Stomach (tissue), 9 donors: Measurements from ENCODE around the gene CNOT3. TPM values are rescaled to one million over a fixed set of nuclear protein-coding genes. Genes with fewer than 3 reads are reported as not detected.

Experiments used
- DNase-seq, 2 donors: peaks; one replicate each; pipeline versions ENCODE4 v3.0.0 to v3.0.0-alpha.2; 2013 to 2019
- H3K27ac ChIP-seq, 5 donors: fragments of 200-600 bp in 4 of 5; sonication (generic) in 4 of 5; one replicate each; pipeline ENCODE4 v1.5.1; 2013 to 2019; ENCODE audit warnings: mild to moderate bottlenecking in 1 of 5, moderate library complexity in 1 of 5
- H3K27me3 ChIP-seq, 3 donors: fragments of 200-600 bp; sonication (generic); one replicate each; pipeline ENCODE4 v1.5.1; 2017 to 2019; ENCODE audit warnings: mixed run types in 1 of 3
- H3K36me3 ChIP-seq, 4 donors: fragments of 200-600 bp; sonication (generic); 1 replicate in 3 of 4; 2 replicates in 1 of 4; pipeline ENCODE4 v1.5.1; 2016 to 2019
- H3K4me1 ChIP-seq, 4 donors: fragments of 200-600 bp; sonication (generic); one replicate each; pipeline ENCODE4 v1.5.1; 2016 to 2019
- H3K4me3 ChIP-seq, 4 donors: fragments of 200-600 bp; sonication (generic) in 3 of 4; one replicate each; pipeline ENCODE4 v1.5.1; 2016 to 2019; ENCODE audit warnings: mild to moderate bottlenecking in 1 of 4
- H3K9me3 ChIP-seq, 4 donors: fragments of 200-600 bp; sonication (generic); one replicate each; pipeline ENCODE4 v1.5.1; 2016 to 2019
- EP300 ChIP-seq: sonication (generic); formaldehyde crosslinking; IDR thresholded peaks from one replicate; pipeline ENCODE4 v1.6.1; 2017; ENCODE audit warnings: antibody characterized with exemption
- POLR2A ChIP-seq, 4 donors: fragments of 450-650 bp; IDR thresholded peaks; one replicate each; pipeline ENCODE4 v1.6.1; 2016; ENCODE audit warnings: antibody characterized with exemption in 4 of 4, control low read depth in 2 of 4, mild to moderate bottlenecking in 1 of 4, moderate library complexity in 1 of 4
- POLR2AphosphoS5 ChIP-seq, 3 donors: sonication (generic); formaldehyde crosslinking; IDR thresholded peaks; one replicate each; pipeline ENCODE4 v1.6.1; 2016; ENCODE audit warnings: antibody characterized with exemption in 3 of 3
- WGBS, 5 donors: extraction: QIAGEN DNeasy Blood & Tissue Kit in 3 of 5; methylation state at CpG; one replicate each; pipeline versions ENCODE4 v1.1.5 to v1.1.7; 2013 to 2018; 5-methylcytosine and 5-hydroxymethylcytosine counted together
- intact Hi-C: fragments of 100-400 bp; cut with DNase I; formaldehyde crosslinking; loops from one replicate; pipeline ENCODE4 v1.15.1; 2023; ENCODE audit warnings: low total_unique reads
- polyA plus RNA-seq, 3 donors: library from polyadenylated mRNA; stranded (reverse); fragments of 200-250 nt; gene quantifications; one replicate each; pipeline ENCODE4 v1.2.3, GENCODE V29; 2013
- total RNA-seq, 5 donors: library from RNA; depleted of rRNA; stranded (reverse); fragments of >200 nt; gene quantifications; one replicate each; pipeline versions ENCODE4 v1.1.0 to v1.2.3, GENCODE V29; 2014 to 2016
- TF ChIP-seq, protein P1 (sequence below), 7 experiments: fragments of 450-650 bp in 4 of 7; fragments of 200-600 bp in 3 of 7; sonication (generic) in 3 of 7; IDR thresholded peaks; one replicate each; pipeline ENCODE4 v1.5.1; 2016 to 2019; ENCODE audit warnings: antibody characterized with exemption in 7 of 7, control low read depth in 2 of 7, mild to moderate bottlenecking in 1 of 7
- donor health status: healthy with polysubstance abuse.
- donor health status: Bipolar disorder and iron deficiency.
- donor health status: healthy.

CNOT3 gene
- total and polyA plus RNA-seq, 8 donors: 11.2 to 100 (median 29.2) TPM

DNA sequence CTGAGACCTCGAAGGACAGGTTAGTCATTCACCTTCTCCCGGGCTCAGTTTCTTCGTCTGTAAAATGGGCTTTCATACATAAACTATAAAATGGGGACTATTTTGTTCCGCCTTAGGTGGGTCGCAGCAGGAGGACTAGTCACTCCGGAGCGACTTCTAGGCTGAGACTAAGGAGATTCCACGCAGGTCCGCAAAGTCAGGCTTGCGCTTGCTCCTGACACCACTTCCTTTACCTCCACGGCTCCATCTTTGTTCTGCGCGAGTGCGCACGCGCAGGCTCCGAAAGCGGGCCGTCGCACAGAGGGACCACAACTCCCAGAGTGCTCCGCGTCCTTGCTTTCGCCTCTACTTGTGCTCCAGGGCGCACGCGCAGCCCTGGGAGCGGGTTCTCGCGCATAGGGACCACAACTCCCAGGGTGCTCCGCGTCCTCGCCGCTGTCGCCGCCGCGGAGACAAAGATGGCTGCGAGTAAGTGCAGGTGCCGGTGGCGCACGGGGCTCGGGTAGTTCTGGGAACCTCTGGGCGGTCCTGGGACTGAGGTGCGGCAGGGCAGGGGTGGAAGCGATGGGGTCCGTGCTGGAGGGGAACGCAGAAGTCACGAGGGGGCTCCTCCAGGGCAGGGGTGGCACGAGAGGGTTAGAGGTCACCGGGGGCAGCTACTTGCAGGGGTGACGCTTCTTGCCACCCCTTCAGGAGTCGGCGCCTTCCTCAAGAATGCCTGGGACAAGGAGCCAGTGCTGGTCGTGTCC, 35.0 kb upstream of the CNOT3 start, which contains the start of gene NDUFA3:
Gene NDUFA3, plus strand, starts transcription at position 435 of the 749 bp plus-strand sequence. Its CDS starts 24 bp downstream, at position 459.
- DNase-seq: peak; percentile 98 to 100
- Histone ChIP-seq H3K27me3 (no peaks in the 10 kb centered on the region), H3K27ac (peak within 1 kb of the TSS; percentile 72 to 88 (median 84)), H3K9me3 (no peaks in the 10 kb centered on the region), H3K4me3 (peak within 1 kb of the TSS; percentile 91 to 100 (median 95)), H3K4me1 (peaks cover 15 to 30% (median 22%) of the 10 kb centered on the region in 4 donors), H3K36me3 (peaks cover 19 to 31% (median 27%) of the 10 kb centered on the region in 4 donors)
- TF ChIP-seq POLR2A (IDR thresholded peaks at IDR 0.05) (peak in 1 of 4 donors; percentile 29), EP300 (no peak), POLR2AphosphoS5 (IDR thresholded peaks at IDR 0.05) (peak; percentile 76 to 96 (median 96))
- TF ChIP-seq, protein P1, sequence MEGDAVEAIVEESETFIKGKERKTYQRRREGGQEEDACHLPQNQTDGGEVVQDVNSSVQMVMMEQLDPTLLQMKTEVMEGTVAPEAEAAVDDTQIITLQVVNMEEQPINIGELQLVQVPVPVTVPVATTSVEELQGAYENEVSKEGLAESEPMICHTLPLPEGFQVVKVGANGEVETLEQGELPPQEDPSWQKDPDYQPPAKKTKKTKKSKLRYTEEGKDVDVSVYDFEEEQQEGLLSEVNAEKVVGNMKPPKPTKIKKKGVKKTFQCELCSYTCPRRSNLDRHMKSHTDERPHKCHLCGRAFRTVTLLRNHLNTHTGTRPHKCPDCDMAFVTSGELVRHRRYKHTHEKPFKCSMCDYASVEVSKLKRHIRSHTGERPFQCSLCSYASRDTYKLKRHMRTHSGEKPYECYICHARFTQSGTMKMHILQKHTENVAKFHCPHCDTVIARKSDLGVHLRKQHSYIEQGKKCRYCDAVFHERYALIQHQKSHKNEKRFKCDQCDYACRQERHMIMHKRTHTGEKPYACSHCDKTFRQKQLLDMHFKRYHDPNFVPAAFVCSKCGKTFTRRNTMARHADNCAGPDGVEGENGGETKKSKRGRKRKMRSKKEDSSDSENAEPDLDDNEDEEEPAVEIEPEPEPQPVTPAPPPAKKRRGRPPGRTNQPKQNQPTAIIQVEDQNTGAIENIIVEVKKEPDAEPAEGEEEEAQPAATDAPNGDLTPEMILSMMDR (IDR thresholded peaks at IDR 0.05): peak in 1 of 7 experiments; percentile 26
- WGBS, 5 donors: 3 to 5% (median 3%) methylated on average over 29 to 54 of the region's 54 CpGs
- intact Hi-C loops: no loop called here

- no peak for DNase-seq
- intact Hi-C loops: no loop called here
- Histone ChIP-seq H3K4me3 (no peak overlapping the region), H3K4me1 (peaks cover 15 to 30% (median 22%) of the 10 kb centered on the region in 4 donors), H3K36me3 (peaks cover 44 to 56% (median 53%) of the 10 kb centered on the region in 4 donors), H3K27me3 (no peaks in the 10 kb centered on the region), H3K27ac (no peak overlapping the region), H3K9me3 (no peaks in the 10 kb centered on the region)
- WGBS, 5 donors: 85 to 91% (median 85%) methylated on average over 8 to 11 of the region's 11 CpGs
- no peak for TF ChIP-seq EP300
- TF ChIP-seq POLR2AphosphoS5 (IDR thresholded peaks at IDR 0.05): no peak
- TF ChIP-seq, protein P1 (IDR thresholded peaks at IDR 0.05): no peak
- TF ChIP-seq POLR2A (IDR thresholded peaks at IDR 0.05): no peak
Observed at GRCh38 chr19:54104998-54105715, 32.4 kb upstream of the CNOT3 start.

GRCh38 chr19:54105796-54106195, 31.8 kb upstream of the CNOT3 start:
- Histone ChIP-seq H3K27ac (no peak overlapping the region), H3K27me3 (no peaks in the 10 kb centered on the region), H3K9me3 (no peaks in the 10 kb centered on the region), H3K4me1 (peaks cover 15 to 30% (median 22%) of the 10 kb centered on the region in 4 donors), H3K4me3 (no peak overlapping the region), H3K36me3 (peaks cover 50 to 63% (median 59%) of the 10 kb centered on the region in 4 donors)
- DNase-seq: no peak
- TF ChIP-seq POLR2AphosphoS5 (IDR thresholded peaks at IDR 0.05): no peak
- TF ChIP-seq, protein P1 (IDR thresholded peaks at IDR 0.05): no peak
- TF ChIP-seq EP300: no peak
- TF ChIP-seq POLR2A (IDR thresholded peaks at IDR 0.05): no peak
- intact Hi-C loops: no loop called here
- 86 to 92% (median 91%) methylated on average over 10 of the region's 10 CpGs for WGBS, 5 donors

GRCh38 chr19:54106716-54107115, 30.8 kb upstream of the CNOT3 start:
- WGBS, 5 donors: 81 to 85% (median 83%) methylated on average over 15 of the region's 15 CpGs
- H3K27ac ChIP-seq: no peak overlapping the region
- no peak overlapping the region for H3K4me3 ChIP-seq
- DNase-seq: no peak
- no peaks in the 10 kb centered on the region for H3K27me3 ChIP-seq
- TF ChIP-seq POLR2AphosphoS5 (IDR thresholded peaks at IDR 0.05): no peak
- no peak for TF ChIP-seq EP300
- TF ChIP-seq, protein P1 (IDR thresholded peaks at IDR 0.05): no peak
- no peak for TF ChIP-seq POLR2A (IDR thresholded peaks at IDR 0.05)
- intact Hi-C loops: no loop called here
- no peaks in the 10 kb centered on the region for H3K9me3 ChIP-seq
- peaks cover 52 to 72% (median 68%) of the 10 kb centered on the region in 4 donors for H3K36me3 ChIP-seq
- H3K4me1 ChIP-seq: peaks cover 15 to 29% (median 22%) of the 10 kb centered on the region in 4 donors
